Ishikawa (cell line): ENCODE results near the gene MXD1.

Experiments
- CEBPB ChIP-seq: IDR thresholded peaks from 2 replicates; pipeline ENCODE4 v1.6.1; 2012
- CREB1 ChIP-seq: IDR thresholded peaks from 2 replicates; pipeline ENCODE4 v1.6.1; 2012; ENCODE audit warnings: low read depth
- EGR1 ChIP-seq: IDR thresholded peaks from 2 replicates; pipeline ENCODE4 v1.6.1; 2012
- EP300 ChIP-seq: IDR thresholded peaks from 2 replicates; pipeline ENCODE4 v1.6.1; 2012; ENCODE audit warnings: borderline replicate concordance
- FOXM1 ChIP-seq: IDR thresholded peaks from 2 replicates; pipeline ENCODE4 v1.6.1; 2012; ENCODE audit warnings: low read depth, borderline replicate concordance
- NFIC ChIP-seq: IDR thresholded peaks from 2 replicates; pipeline ENCODE4 v1.6.1; 2012
- RAD21 ChIP-seq: IDR thresholded peaks from 2 replicates; pipeline ENCODE4 v1.6.1; 2012; ENCODE audit warnings: low read depth
- TAF1 ChIP-seq: IDR thresholded peaks from 2 replicates; pipeline ENCODE4 v1.6.1; 2012; ENCODE audit warnings: low read depth, mild to moderate bottlenecking
- TCF12 ChIP-seq: IDR thresholded peaks from 2 replicates; pipeline ENCODE4 v1.6.1; 2012; ENCODE audit warnings: low read depth
- TEAD4 ChIP-seq: IDR thresholded peaks from 2 replicates; pipeline ENCODE4 v1.6.1; 2012
- YY1 ChIP-seq: IDR thresholded peaks from 2 replicates; pipeline ENCODE4 v1.6.1; 2012; ENCODE audit warnings: low read depth
- ZBTB7A ChIP-seq: IDR thresholded peaks from 2 replicates; pipeline ENCODE4 v1.6.1; 2012; ENCODE audit warnings: low read depth
- TF ChIP-seq, protein P1 (sequence below): IDR thresholded peaks from 2 replicates; pipeline ENCODE4 v1.6.1; 2012
- TF ChIP-seq, protein P2 (sequence below): IDR thresholded peaks from 2 replicates; pipeline ENCODE4 v1.6.1; 2012
- TF ChIP-seq, protein P3 (sequence below): IDR thresholded peaks from 2 replicates; pipeline ENCODE4 v1.6.1; 2012; ENCODE audit warnings: low read depth, mild to moderate bottlenecking

MXD1 gene

DNA sequence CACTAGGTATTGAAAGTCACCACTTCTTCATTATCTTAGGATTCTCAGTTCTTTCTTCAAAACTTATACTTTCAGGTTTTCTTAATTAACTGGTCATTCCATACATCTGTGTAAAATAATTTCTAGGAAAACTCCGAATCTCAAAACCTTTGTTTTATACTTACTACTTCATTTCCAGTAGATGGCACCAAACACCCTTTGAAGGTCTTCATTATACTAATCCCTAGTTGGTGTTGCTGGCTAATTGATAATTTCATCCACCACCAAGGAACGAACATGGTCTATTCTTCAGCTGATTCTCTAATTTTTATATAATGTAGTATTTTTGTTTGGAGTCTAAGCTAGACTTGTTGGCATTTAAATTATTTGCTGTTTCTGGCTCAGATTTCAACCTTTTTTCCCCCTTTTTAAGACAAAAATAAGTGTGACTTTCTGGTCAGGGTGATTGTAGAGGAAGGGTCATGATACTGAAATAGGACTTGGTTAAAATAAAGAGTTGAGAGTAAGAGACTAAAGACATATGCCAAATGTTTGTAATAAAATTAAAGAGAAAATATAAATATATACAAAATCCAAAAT is 2.8 kb upstream of the MXD1 start:
- TF ChIP-seq TCF12 (no peak), RAD21 (peak; percentile 64)

DNA sequence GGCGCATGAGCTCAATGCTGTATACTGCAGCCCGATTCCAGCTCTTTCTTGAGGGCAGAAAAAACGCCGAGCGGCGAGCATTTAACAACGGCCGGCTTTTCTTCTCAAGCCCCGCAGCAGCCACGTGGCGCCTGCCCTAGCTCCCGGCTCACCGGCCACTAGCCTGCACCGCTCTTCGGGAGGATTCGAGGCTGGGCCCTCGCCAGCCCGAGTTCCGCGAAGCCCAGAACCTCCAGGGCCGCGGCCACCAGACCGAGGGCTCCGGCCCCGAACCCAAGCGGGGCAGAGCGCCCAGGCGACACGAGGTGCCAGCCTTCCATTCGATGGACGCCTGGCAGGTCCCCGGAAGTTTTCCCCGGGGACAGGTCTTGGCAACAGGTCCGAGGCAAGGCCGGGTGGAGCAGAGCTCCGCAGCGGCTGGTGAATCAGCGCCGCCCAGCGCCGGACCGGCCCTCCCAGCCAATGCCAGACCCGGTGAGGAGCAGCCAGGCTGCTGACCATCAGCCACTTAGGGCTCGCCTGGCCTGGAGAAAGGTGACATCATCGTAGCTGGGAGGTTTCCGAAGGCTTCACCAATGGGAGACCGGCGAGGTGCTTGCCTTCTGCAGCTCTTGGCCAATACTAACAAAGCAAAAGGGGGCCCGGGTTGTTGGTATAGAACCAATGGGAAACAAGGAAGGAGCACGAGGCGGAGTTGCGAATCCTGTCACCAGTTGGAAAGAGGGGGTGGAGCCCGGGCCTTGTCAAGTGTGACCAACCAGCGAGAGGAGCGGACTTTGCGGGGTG is 552 bp upstream of the MXD1 start:
- TF ChIP-seq, protein P1, sequence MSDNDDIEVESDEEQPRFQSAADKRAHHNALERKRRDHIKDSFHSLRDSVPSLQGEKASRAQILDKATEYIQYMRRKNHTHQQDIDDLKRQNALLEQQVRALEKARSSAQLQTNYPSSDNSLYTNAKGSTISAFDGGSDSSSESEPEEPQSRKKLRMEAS, result peak; percentile 98
- TF ChIP-seq EP300, result 0 out of 2 replicates have a peak, but pooled peaks have one; percentile 36
- TF ChIP-seq EGR1, result no peak
- TF ChIP-seq, protein P2, sequence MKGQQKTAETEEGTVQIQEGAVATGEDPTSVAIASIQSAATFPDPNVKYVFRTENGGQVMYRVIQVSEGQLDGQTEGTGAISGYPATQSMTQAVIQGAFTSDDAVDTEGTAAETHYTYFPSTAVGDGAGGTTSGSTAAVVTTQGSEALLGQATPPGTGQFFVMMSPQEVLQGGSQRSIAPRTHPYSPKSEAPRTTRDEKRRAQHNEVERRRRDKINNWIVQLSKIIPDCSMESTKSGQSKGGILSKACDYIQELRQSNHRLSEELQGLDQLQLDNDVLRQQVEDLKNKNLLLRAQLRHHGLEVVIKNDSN, result peak; percentile 22
- TF ChIP-seq TEAD4, result no peak
- TF ChIP-seq RAD21, result peak; percentile 20; the same call in 1 of the 2 replicates
- TF ChIP-seq FOXM1, result 0 out of 2 replicates have a peak, but pooled peaks have one; percentile 48
- peak; percentile 56; the same call in 1 of the 2 replicates for TF ChIP-seq NFIC
- peak; percentile 76 for TF ChIP-seq CREB1
- TF ChIP-seq YY1, result peak; percentile 57
- 0 out of 2 replicates have a peak, but pooled peaks have one; percentile 16 for TF ChIP-seq ZBTB7A
- TF ChIP-seq CEBPB, result no peak
- TF ChIP-seq, protein P3, sequence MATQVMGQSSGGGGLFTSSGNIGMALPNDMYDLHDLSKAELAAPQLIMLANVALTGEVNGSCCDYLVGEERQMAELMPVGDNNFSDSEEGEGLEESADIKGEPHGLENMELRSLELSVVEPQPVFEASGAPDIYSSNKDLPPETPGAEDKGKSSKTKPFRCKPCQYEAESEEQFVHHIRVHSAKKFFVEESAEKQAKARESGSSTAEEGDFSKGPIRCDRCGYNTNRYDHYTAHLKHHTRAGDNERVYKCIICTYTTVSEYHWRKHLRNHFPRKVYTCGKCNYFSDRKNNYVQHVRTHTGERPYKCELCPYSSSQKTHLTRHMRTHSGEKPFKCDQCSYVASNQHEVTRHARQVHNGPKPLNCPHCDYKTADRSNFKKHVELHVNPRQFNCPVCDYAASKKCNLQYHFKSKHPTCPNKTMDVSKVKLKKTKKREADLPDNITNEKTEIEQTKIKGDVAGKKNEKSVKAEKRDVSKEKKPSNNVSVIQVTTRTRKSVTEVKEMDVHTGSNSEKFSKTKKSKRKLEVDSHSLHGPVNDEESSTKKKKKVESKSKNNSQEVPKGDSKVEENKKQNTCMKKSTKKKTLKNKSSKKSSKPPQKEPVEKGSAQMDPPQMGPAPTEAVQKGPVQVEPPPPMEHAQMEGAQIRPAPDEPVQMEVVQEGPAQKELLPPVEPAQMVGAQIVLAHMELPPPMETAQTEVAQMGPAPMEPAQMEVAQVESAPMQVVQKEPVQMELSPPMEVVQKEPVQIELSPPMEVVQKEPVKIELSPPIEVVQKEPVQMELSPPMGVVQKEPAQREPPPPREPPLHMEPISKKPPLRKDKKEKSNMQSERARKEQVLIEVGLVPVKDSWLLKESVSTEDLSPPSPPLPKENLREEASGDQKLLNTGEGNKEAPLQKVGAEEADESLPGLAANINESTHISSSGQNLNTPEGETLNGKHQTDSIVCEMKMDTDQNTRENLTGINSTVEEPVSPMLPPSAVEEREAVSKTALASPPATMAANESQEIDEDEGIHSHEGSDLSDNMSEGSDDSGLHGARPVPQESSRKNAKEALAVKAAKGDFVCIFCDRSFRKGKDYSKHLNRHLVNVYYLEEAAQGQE, result no peak
- TF ChIP-seq TCF12, result peak; percentile 26
- TF ChIP-seq TAF1, result peak; percentile 88

DNA sequence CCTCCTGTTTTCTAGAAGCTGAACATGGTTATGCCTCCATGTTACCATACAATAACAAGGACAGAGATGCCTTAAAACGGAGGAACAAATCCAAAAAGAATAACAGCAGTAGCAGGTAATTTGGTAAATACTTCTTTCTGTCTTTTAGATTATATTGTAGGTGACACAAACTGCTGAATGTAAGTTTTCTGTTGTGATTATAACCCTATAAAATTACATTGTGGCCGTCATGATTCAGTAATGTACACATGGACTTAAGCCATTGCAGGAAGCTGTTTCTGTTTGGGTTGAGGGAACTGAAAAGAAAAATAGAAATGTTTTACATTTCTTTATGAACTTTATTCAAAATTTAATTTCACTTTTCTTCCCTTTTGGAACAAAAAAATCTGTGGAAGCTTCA is 1.2 kb downstream of the MXD1 start:
- TF ChIP-seq EP300 (no peak), TCF12 (no peak), TEAD4 (no peak), CREB1 (no peak), ZBTB7A (no peak), YY1 (no peak), NFIC (no peak)
- TF ChIP-seq, protein P2, result no peak
- TF ChIP-seq, protein P3, result no peak

DNA sequence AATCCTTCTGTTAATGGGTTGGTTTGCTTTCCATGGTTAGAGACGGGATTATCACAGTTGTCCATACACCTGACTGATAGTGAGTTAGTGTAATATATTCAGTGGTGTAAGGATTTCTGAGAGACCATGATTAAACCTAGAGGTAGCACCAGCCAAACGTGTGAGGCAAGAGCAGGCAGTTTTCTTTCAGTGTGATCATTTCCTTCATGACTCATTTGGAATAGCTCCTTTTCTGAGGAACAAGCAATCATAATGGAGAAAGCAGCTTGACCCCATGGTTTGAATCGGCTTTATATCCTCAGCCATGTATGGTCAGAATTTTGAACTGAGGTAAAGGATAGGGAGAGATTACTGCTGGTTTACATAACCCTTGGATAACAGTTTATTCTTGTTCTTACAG is 2.9 kb downstream of the MXD1 start:
- no peak for TF ChIP-seq CEBPB

DNA sequence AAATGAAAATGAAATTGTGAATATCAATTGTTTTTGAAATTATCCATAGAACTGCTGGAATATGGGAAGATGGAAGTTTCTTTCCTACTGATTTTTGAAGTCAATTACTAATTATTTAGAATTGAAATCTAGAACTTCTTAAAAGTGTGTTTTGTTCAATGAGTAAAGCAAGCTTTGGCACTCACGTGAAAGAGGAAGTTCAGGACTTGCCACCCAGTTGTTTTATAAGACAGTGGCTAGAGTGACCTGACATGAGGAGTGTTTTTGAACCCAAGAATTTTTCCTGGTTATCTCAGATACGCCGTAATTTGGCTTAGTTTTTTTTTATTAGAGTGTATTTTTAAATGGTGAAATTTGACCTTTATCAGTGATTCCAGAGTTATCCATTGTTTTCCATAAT is 3.5 kb downstream of the MXD1 start:
- no peak for TF ChIP-seq CREB1
- TF ChIP-seq EGR1, result no peak
- TF ChIP-seq, protein P2, result no peak
- no peak for TF ChIP-seq TEAD4
- TF ChIP-seq, protein P3, result no peak
